Measurements from ENCODE around the gene TMC1.

GRCh38 chr9:72826996-72827949, 305.9 kb downstream of the TMC1 start:
- TF ChIP-seq EP300 (IDR thresholded peaks at IDR 0.05; ENCODE audit: borderline replicate concordance), result no peak
- TF ChIP-seq, protein P1, sequence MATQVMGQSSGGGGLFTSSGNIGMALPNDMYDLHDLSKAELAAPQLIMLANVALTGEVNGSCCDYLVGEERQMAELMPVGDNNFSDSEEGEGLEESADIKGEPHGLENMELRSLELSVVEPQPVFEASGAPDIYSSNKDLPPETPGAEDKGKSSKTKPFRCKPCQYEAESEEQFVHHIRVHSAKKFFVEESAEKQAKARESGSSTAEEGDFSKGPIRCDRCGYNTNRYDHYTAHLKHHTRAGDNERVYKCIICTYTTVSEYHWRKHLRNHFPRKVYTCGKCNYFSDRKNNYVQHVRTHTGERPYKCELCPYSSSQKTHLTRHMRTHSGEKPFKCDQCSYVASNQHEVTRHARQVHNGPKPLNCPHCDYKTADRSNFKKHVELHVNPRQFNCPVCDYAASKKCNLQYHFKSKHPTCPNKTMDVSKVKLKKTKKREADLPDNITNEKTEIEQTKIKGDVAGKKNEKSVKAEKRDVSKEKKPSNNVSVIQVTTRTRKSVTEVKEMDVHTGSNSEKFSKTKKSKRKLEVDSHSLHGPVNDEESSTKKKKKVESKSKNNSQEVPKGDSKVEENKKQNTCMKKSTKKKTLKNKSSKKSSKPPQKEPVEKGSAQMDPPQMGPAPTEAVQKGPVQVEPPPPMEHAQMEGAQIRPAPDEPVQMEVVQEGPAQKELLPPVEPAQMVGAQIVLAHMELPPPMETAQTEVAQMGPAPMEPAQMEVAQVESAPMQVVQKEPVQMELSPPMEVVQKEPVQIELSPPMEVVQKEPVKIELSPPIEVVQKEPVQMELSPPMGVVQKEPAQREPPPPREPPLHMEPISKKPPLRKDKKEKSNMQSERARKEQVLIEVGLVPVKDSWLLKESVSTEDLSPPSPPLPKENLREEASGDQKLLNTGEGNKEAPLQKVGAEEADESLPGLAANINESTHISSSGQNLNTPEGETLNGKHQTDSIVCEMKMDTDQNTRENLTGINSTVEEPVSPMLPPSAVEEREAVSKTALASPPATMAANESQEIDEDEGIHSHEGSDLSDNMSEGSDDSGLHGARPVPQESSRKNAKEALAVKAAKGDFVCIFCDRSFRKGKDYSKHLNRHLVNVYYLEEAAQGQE (IDR thresholded peaks at IDR 0.05; ENCODE audit: low read depth), result no peak
- no peak for TF ChIP-seq TCF12 (IDR thresholded peaks at IDR 0.05; ENCODE audit: low read depth)
- no peak for TF ChIP-seq CEBPB (IDR thresholded peaks at IDR 0.05)
- TF ChIP-seq TAF1 (IDR thresholded peaks at IDR 0.05; ENCODE audit: low read depth), result no peak
- TF ChIP-seq, protein P2, sequence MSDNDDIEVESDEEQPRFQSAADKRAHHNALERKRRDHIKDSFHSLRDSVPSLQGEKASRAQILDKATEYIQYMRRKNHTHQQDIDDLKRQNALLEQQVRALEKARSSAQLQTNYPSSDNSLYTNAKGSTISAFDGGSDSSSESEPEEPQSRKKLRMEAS (IDR thresholded peaks at IDR 0.05), result no peak
- no peak for TF ChIP-seq FOXM1 (IDR thresholded peaks at IDR 0.05; ENCODE audit: borderline replicate concordance, low read depth)
- TF ChIP-seq, protein P3, sequence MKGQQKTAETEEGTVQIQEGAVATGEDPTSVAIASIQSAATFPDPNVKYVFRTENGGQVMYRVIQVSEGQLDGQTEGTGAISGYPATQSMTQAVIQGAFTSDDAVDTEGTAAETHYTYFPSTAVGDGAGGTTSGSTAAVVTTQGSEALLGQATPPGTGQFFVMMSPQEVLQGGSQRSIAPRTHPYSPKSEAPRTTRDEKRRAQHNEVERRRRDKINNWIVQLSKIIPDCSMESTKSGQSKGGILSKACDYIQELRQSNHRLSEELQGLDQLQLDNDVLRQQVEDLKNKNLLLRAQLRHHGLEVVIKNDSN (IDR thresholded peaks at IDR 0.05), result no peak
- TF ChIP-seq TEAD4 (IDR thresholded peaks at IDR 0.05), result no peak
- TF ChIP-seq CREB1 (IDR thresholded peaks at IDR 0.05; ENCODE audit: low read depth), result no peak
- no peak for TF ChIP-seq RAD21 (IDR thresholded peaks at IDR 0.05; ENCODE audit: low read depth)
- TF ChIP-seq YY1 (IDR thresholded peaks at IDR 0.05; ENCODE audit: low read depth), result no peak
- no peak for TF ChIP-seq EGR1 (IDR thresholded peaks at IDR 0.05)

Measured in Ishikawa (cell line).